HCT116 (cell line): ENCODE results near the gene ADARB1. TPM values are rescaled to one million over a fixed set of nuclear protein-coding genes. Genes with fewer than 3 reads are reported as not detected.
A peak's percentile ranks its signal among the peaks of the same experiment; 100 is the strongest.

Experiments used
- ATAC-seq: fragments of 200-7000 bp; cut with Tn5 transposase; 2 replicates; pipeline ENCODE4 v1.9.1; 2020; ENCODE audit warnings: mild to moderate bottlenecking, moderate library complexity
- BruUV-seq: library from RNA; stranded (reverse); fragments of 400-500 nt; replicated peaks from 2 replicates; lab custom pipeline; 2021; lab: Mats Ljungman, UMichigan
- CTCF ChIA-PET: fragments of 300-600 bp; sonication (Branson Sonifier 250); formaldehyde crosslinking; loops from one replicate; lab custom pipeline; 2021; ENCODE audit warnings: antibody characterized with exemption; lab: Charles Lee
- POLR2A ChIA-PET: fragments of 300-600, 350-600 bp; sonication (Branson Sonifier 250); formaldehyde crosslinking; loops from one replicate; lab custom pipeline; 2021; ENCODE audit warnings: antibody characterized with exemption; lab: Charles Lee
- RAD21 ChIA-PET, 2 experiments: fragments of 300-600 bp; sonication (Branson Sonifier 250); formaldehyde crosslinking; loops; one replicate each; lab custom pipeline; 2023; ENCODE audit warnings: low total read pairs in 2 of 2; ENCODE audit not compliant: uncharacterized antibody in 2 of 2, unreplicated experiment in 2 of 2, low non-redundant PET in 1 of 2; lab: Charles Lee
- DNase-seq: peaks from one replicate; pipeline ENCODE4 v3.0.0-alpha.2; 2010; ENCODE audit warnings: low read depth, low spot score
- H2AFZ ChIP-seq: fragments of 200-600 bp; shearing (Covaris generic), sonication (generic); 2 replicates; pipeline ENCODE4 v1.6.1; 2017; ENCODE audit warnings: low read depth, mixed run types, mixed read lengths, antibody characterized with exemption, low read length; ENCODE audit not compliant: poor library complexity, severe bottlenecking
- H3K27ac ChIP-seq: 2 replicates; pipeline ENCODE4 v1.5.1; 2012; ENCODE audit warnings: low read depth, low read length
- H3K27me3 ChIP-seq: fragments of 200-600 bp; sonication (generic); 2 replicates; pipeline ENCODE4 v1.6.1; 2016; ENCODE audit warnings: mixed run types, low read length, mixed read lengths; ENCODE audit not compliant: insufficient read depth
- H3K36me3 ChIP-seq, 2 experiments: fragments of 200-500 bp in 1 of 2; fragments of 200-600 bp in 1 of 2; sonication (Bioruptor generic) in 1 of 2; sonication (generic) in 1 of 2; 2 replicates each; pipeline versions ENCODE4 v1.5.1 to v1.6.1; 2014 to 2016; ENCODE audit warnings: low read length in 2 of 2, inconsistent platforms in 1 of 2, mixed read lengths in 1 of 2, mixed run types in 1 of 2; ENCODE audit not compliant: insufficient read depth in 2 of 2, control insufficient read depth in 1 of 2
- H3K4me1 ChIP-seq, 2 experiments: fragments of 200-600 bp in 1 of 2; sonication (generic) in 1 of 2; 2 replicates each; pipeline versions ENCODE4 v1.5.1 to v1.6.1; 2012 to 2017; ENCODE audit warnings: low read length in 2 of 2, inconsistent platforms in 1 of 2, mild to moderate bottlenecking in 1 of 2, mixed read lengths in 1 of 2, mixed run types in 1 of 2, moderate library complexity in 1 of 2; ENCODE audit not compliant: insufficient read depth in 2 of 2, control insufficient read depth in 1 of 2
- H3K4me2 ChIP-seq: fragments of 200-600 bp; sonication (generic); 2 replicates; pipeline ENCODE4 v1.6.1; 2017; ENCODE audit warnings: mixed run types, low read length, mixed read lengths
- H3K4me3 ChIP-seq, 2 experiments: fragments of 200-600 bp in 1 of 2; sonication (generic) in 1 of 2; replicated peaks in 1 of 2; 2 replicates each; pipeline ENCODE4 v1.5.1; 2011 to 2016; ENCODE audit warnings: low read length in 2 of 2, control low read depth in 1 of 2, low read depth in 1 of 2, mild to moderate bottlenecking in 1 of 2, mixed read lengths in 1 of 2, mixed run types in 1 of 2
- H3K79me2 ChIP-seq: fragments of 200-600 bp; sonication (generic); 2 replicates; pipeline ENCODE4 v1.6.1; 2017; ENCODE audit warnings: mild to moderate bottlenecking, mixed run types, low read length, moderate library complexity, mixed read lengths; ENCODE audit not compliant: insufficient read depth
- H3K9ac ChIP-seq: fragments of 200-600 bp; sonication (generic); 2 replicates; pipeline ENCODE4 v1.6.1; 2016; ENCODE audit warnings: low read length, mixed read lengths
- H3K9me2 ChIP-seq: fragments of 200-600 bp; sonication (generic), shearing (Covaris generic); 2 replicates; pipeline ENCODE4 v1.6.1; 2017; ENCODE audit warnings: mixed run types, mild to moderate bottlenecking, moderate library complexity; ENCODE audit not compliant: insufficient read depth
- H3K9me3 ChIP-seq, 2 experiments: fragments of 200-500 bp in 1 of 2; fragments of 200-600 bp in 1 of 2; sonication (Bioruptor generic) in 1 of 2; sonication (generic) in 1 of 2; 2 replicates each; pipeline ENCODE4 v1.6.1; 2014 to 2017; ENCODE audit warnings: low read length in 2 of 2, mixed read lengths in 2 of 2, inconsistent platforms in 1 of 2, low read depth in 1 of 2, mild to moderate bottlenecking in 1 of 2, mixed run types in 1 of 2, moderate library complexity in 1 of 2; ENCODE audit not compliant: control insufficient read depth in 1 of 2, insufficient read depth in 1 of 2
- H4K20me1 ChIP-seq: fragments of 200-600 bp; sonication (generic), shearing (Covaris generic); 2 replicates; pipeline ENCODE4 v1.6.1; 2017; ENCODE audit warnings: mixed run types, mild to moderate bottlenecking, moderate library complexity; ENCODE audit not compliant: insufficient read depth
- CEBPB ChIP-seq: IDR thresholded peaks from 2 replicates; pipeline ENCODE4 v1.6.1; 2012; ENCODE audit warnings: low read depth
- POLR2A ChIP-seq: IDR thresholded peaks from 2 replicates; pipeline ENCODE4 v1.7.0; 2011; ENCODE audit warnings: borderline replicate concordance; ENCODE audit not compliant: insufficient read depth, insufficient read length; ENCODE audit errors: extremely low read depth
- TCF7L2 ChIP-seq: IDR thresholded peaks from 2 replicates; pipeline ENCODE4 v1.7.0; 2011; ENCODE audit warnings: borderline replicate concordance, inconsistent platforms; ENCODE audit not compliant: insufficient read depth, insufficient read length; ENCODE audit errors: extremely low read depth
- YY1 ChIP-seq: IDR thresholded peaks from 2 replicates; pipeline ENCODE4 v1.6.1; 2011; ENCODE audit warnings: low read length, low read depth, moderate library complexity, mild to moderate bottlenecking; ENCODE audit not compliant: insufficient replicate concordance; ENCODE audit errors: extremely low read depth
- ZNF274 ChIP-seq: fragments of 200-500 bp; sonication (Bioruptor generic); IDR thresholded peaks from 2 replicates; pipeline ENCODE4 v1.6.1; 2014; ENCODE audit warnings: mild to moderate bottlenecking, low read depth, low read length, inconsistent platforms
- intact Hi-C: fragments of 100-400 bp; cut with micrococcal nuclease; formaldehyde crosslinking; loops from 2 replicates; pipeline ENCODE4 v1.10.0; 2022
- total RNA-seq: library from RNA; stranded (reverse); gene quantifications from one replicate; pipeline ENCODE4 v1.2.1, GENCODE V29; 2021; ENCODE audit not compliant: unreplicated experiment
- TF ChIP-seq, protein P1 (sequence below): IDR thresholded peaks from 2 replicates; pipeline ENCODE4 v1.6.1; 2012

ADARB1 gene
- total RNA-seq, 1 experiment from 2014 or later, result 13.5 TPM

DNA sequence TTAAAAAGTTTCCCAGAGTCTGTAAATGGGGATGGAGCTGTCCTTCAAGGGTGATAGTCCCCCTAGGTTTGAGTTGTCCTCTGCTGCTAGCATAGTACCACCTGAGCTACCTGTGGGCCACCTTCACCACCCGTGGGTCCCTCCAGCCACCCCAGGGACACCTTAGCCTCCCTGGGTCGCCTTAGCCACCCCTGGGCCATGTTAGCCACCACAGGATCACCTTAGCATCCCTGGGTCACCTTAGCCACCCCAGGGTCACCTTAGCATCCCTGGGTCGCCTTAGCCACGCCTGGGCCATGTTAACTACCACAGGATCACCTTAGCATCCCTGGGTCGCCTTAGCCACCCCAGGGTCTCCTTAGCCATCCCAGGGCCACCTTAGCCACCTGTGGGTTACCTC, 67.1 kb downstream of the ADARB1 start:
- Histone ChIP-seq H3K9ac (no peak overlapping the region), H3K4me1 (peaks cover 10 to 24% of the 10 kb centered on the region in 2 experiments; a peak in 3 of 4 replicates), H3K79me2 (no peaks in the 10 kb centered on the region), H2AFZ (no peak overlapping the region), H3K27ac (no peak overlapping the region; the same call in 1 of the 2 replicates), H3K9me2 (no peaks in the 10 kb centered on the region), H3K27me3 (no peaks in the 10 kb centered on the region), H3K36me3 (no peaks in the 10 kb centered on the region), H4K20me1 (no peaks in the 10 kb centered on the region), H3K4me2 (no peak overlapping the region), H3K4me3 (no peak overlapping the region), H3K9me3 (no peaks in the 10 kb centered on the region)
- ChIA-PET RAD21 (no interaction called here), POLR2A (interaction anchor here (1.7 kb wide), 1 partner anchor 146 kb away, joined by 5 read pairs; the partner anchor contains the start of gene POFUT2), CTCF (interaction anchor here (1.3 to 5.7 kb wide), 6 partner anchors 9 to 298 kb away, joined by 4 to 120 read pairs (median 12); no protein-coding TSS in a partner anchor)
- TF ChIP-seq CEBPB (no peak), POLR2A (no peak), YY1 (no peak)
- TF ChIP-seq, protein P1, sequence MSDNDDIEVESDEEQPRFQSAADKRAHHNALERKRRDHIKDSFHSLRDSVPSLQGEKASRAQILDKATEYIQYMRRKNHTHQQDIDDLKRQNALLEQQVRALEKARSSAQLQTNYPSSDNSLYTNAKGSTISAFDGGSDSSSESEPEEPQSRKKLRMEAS, result no peak
- intact Hi-C loops, result loop anchor here (2.0 kb wide), 2 partner anchors 289 to 455 kb away; no protein-coding TSS in a partner anchor
- DNase-seq, result no peak
- no TSS peak for BruUV-seq
- ATAC-seq, result no peak

DNA sequence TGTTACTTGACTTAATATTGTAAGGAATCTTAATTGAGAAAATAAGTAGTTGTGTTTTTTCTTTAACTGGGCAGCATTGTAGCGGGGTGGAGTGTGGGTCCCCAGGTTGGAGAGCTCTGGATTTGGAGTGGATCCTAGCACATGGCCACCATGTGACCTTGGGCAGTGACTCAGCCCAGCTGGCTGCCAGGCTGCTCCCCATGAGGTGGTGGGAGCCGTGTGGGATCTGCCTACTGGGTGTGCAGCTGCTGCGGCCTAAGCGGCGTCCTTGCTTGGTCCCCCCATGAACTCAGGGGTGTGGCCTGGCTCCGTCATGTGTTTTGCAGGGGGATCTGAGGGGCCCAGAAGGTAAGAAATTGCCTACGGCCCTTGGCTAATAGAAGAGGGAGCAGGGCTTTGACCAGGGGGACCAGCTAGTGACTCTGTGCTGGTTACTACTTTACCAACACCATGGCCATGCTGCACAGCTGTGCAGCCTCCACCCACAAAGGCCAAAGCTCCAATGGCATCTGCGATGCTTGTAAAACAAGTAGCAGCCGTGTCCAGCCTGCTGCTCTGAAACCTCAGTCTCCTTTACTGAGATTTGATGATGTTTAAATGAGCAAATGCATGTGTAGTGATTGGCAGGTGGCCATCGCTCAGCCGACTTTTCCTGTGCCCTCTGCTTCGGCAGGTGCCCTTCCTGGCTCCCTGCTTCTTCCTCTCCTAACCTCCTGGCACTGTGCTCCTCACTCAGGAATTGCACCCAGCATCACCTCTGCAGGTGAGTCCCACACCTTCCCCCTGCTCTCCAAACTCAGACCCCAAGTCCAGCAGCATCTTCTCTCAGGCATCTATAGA, 68.3 kb downstream of the ADARB1 start:
- Histone ChIP-seq H3K36me3 (no peaks in the 10 kb centered on the region), H3K9me3 (no peaks in the 10 kb centered on the region), H3K4me3 (no peak overlapping the region), H3K9me2 (no peaks in the 10 kb centered on the region), H3K79me2 (no peaks in the 10 kb centered on the region), H3K27me3 (no peaks in the 10 kb centered on the region), H2AFZ (no peak overlapping the region), H3K4me2 (no peak overlapping the region), H3K9ac (no peak overlapping the region), H3K4me1 (peaks cover 10 to 25% of the 10 kb centered on the region in 2 experiments; a peak in 3 of 4 replicates), H4K20me1 (no peaks in the 10 kb centered on the region), H3K27ac (no peak overlapping the region)
- intact Hi-C loops, result no loop called here
- ChIA-PET POLR2A (interaction anchor here (1.7 kb wide), 1 partner anchor 145 kb away, joined by 5 read pairs; the partner anchor contains the start of gene POFUT2), CTCF (interaction anchor here (4.9 kb wide), 1 partner anchor 148 kb away, joined by 50 read pairs; no protein-coding TSS in a partner anchor), RAD21 (no interaction called here)
- ATAC-seq (no peak), DNase-seq (no peak)
- TF ChIP-seq TCF7L2 (no peak), ZNF274 (no peak), CEBPB (no peak)
- TF ChIP-seq, protein P1, result peak; percentile 20; the same call in 1 of the 2 replicates
- no TSS peak for BruUV-seq
